Cardiac muscle cell (in vitro differentiated cells and primary cell): ENCODE results near the gene CAMK2B. TPM values are rescaled to one million over a fixed set of nuclear protein-coding genes. Genes with fewer than 3 reads are reported as not detected.

Experiments
- DNase-seq, 2 donors: peaks; one replicate each; pipeline versions ENCODE4 v3.0.0 to v3.0.0-alpha.2; 2010 to 2017; ENCODE audit warnings: low read depth in 1 of 2, low spot score in 1 of 2
- H3K27ac ChIP-seq: fragments of 200-600 bp; sonication (generic); 2 replicates; pipeline ENCODE4 v1.5.1; 2016
- H3K27me3 ChIP-seq: fragments of 200-600 bp; sonication (generic); 2 replicates; pipeline ENCODE4 v1.6.0; 2016; ENCODE audit warnings: control low read depth
- H3K36me3 ChIP-seq: fragments of 200-600 bp; sonication (generic); 2 replicates; pipeline ENCODE4 v1.5.1; 2016; ENCODE audit warnings: control low read depth
- H3K4me1 ChIP-seq: fragments of 200-600 bp; sonication (generic); 2 replicates; pipeline ENCODE4 v1.8.1; 2017; ENCODE audit warnings: low read depth, mild to moderate bottlenecking, mixed run types
- H3K4me3 ChIP-seq: fragments of 200-600 bp; sonication (generic); 2 replicates; pipeline ENCODE4 v1.5.1; 2016; ENCODE audit warnings: mild to moderate bottlenecking
- H3K9me3 ChIP-seq: fragments of 200-600 bp; sonication (generic); 2 replicates; pipeline ENCODE4 v1.5.1; 2017; ENCODE audit warnings: low read depth, mild to moderate bottlenecking, control low read depth
- CTCF ChIP-seq: IDR thresholded peaks from 2 replicates; pipeline ENCODE4 v1.5.1; 2012; ENCODE audit warnings: low read depth, mild to moderate bottlenecking, low read length
- polyA plus RNA-seq: library from polyadenylated mRNA; unstranded; fragments of >200 nt; fragmentation: Nextera tagmentation; extraction: Ambion mirVana; gene quantifications from 2 replicates; pipeline ENCODE4 v1.2.1, GENCODE V29; 2016
- total RNA-seq: library from RNA; depleted of rRNA; stranded (reverse); fragments of >200 nt; gene quantifications from 2 replicates; pipeline ENCODE4 v1.2.3, GENCODE V29; 2016

Gene CAMK2B
- total and polyA plus RNA-seq, 2 experiments from 2014 or later: 7.7 to 17.7 TPM

GRCh38 chr7:44220046-44220357 lies 105.4 kb downstream of the CAMK2B start:
- Histone ChIP-seq H3K27me3 (no peaks in the 10 kb centered on the region), H3K9me3 (no peaks in the 10 kb centered on the region), H3K4me3 (no peak overlapping the region), H3K4me1 (peaks cover 22% of the 10 kb centered on the region), H3K36me3 (no peaks in the 10 kb centered on the region), H3K27ac (no peak overlapping the region)
- no peak for DNase-seq
- TF ChIP-seq CTCF: no peak

- Histone ChIP-seq H3K27ac (no peak overlapping the region), H3K9me3 (no peaks in the 10 kb centered on the region), H3K4me1 (peaks cover 25% of the 10 kb centered on the region), H3K36me3 (no peaks in the 10 kb centered on the region), H3K4me3 (no peak overlapping the region), H3K27me3 (no peaks in the 10 kb centered on the region)
- no peak for TF ChIP-seq CTCF
- DNase-seq: no peak
Observed at GRCh38 chr7:44219371-44220045, 105.9 kb downstream of the CAMK2B start.

- H3K9me3 ChIP-seq: no peaks in the 10 kb centered on the region
- peak overlapping the region; percentile 49 for H3K27ac ChIP-seq
- H3K4me1 ChIP-seq: peaks cover 23% of the 10 kb centered on the region
- no peaks in the 10 kb centered on the region for H3K27me3 ChIP-seq
- TF ChIP-seq CTCF: peak; percentile 29
- DNase-seq: peak in 1 of 2 donors; percentile 80
- no peak overlapping the region for H3K4me3 ChIP-seq
- peaks cover 5% of the 10 kb centered on the region for H3K36me3 ChIP-seq
Observed at GRCh38 chr7:44218418-44219201, 106.8 kb downstream of the CAMK2B start.

GRCh38 chr7:44217852-44218402 lies 107.5 kb downstream of the CAMK2B start:
- peaks cover 10% of the 10 kb centered on the region for H3K36me3 ChIP-seq
- peaks cover 17% of the 10 kb centered on the region for H3K4me1 ChIP-seq
- H3K9me3 ChIP-seq: no peaks in the 10 kb centered on the region
- no peaks in the 10 kb centered on the region for H3K27me3 ChIP-seq
- no peak for TF ChIP-seq CTCF
- H3K4me3 ChIP-seq: no peak overlapping the region
- peak overlapping the region; percentile 49 for H3K27ac ChIP-seq
- no peak for DNase-seq

GRCh38 chr7:44217223-44217714 lies 108.1 kb downstream of the CAMK2B start:
- H3K27me3 ChIP-seq: no peaks in the 10 kb centered on the region
- no peak for TF ChIP-seq CTCF
- no peak overlapping the region for H3K27ac ChIP-seq
- H3K4me1 ChIP-seq: peaks cover 16% of the 10 kb centered on the region
- no peaks in the 10 kb centered on the region for H3K9me3 ChIP-seq
- peaks cover 10% of the 10 kb centered on the region for H3K36me3 ChIP-seq
- no peak overlapping the region for H3K4me3 ChIP-seq
- DNase-seq: no peak
